ENCODE measurements around the gene STX12. TPM values are rescaled to one million over a fixed set of nuclear protein-coding genes. Genes with fewer than 3 reads are reported as not detected.
A peak's percentile ranks its signal among the peaks of the same experiment; 100 is the strongest.
"Not testable (repeated sequence)": the region's sequence is repeated elsewhere in the genome, so short reads cannot be mapped to it uniquely, and the experiment has no call there.

STX12 gene
- total RNA-seq, 4 donors from 2014 or later = 44.0 to 76.7 (median 56.1) TPM

GRCh38 chr1:27789540-27790041 is 16.6 kb downstream of the STX12 start:
- TF ChIP-seq POLR2AphosphoS5 (IDR thresholded peaks at IDR 0.05) = peak; percentile 54 to 57
- TF ChIP-seq CTCF (IDR thresholded peaks at IDR 0.05) = no peak
- Histone ChIP-seq H3K27ac (replicated peaks in 1 of 4) (peak overlapping the region in 2 of 4 donors; percentile 24 to 70), H3K9me3 (no peaks in the 10 kb centered on the region), H3K4me3 (no peak overlapping the region), H3K27me3 (no peaks in the 10 kb centered on the region), H3K36me3 (peaks cover 20 to 52% (median 45%) of the 10 kb centered on the region in 4 donors), H3K4me1 (peaks cover 26 to 36% (median 35%) of the 10 kb centered on the region in 4 donors)
- intact Hi-C loops (cut with DNase I) = no loop called here
- DNase-seq (ENCODE audit: extremely low spot score) = no peak
- 88% methylated on average over 4 of the region's 4 CpGs for WGBS

- H3K36me3 ChIP-seq = peaks cover 23 to 59% (median 51%) of the 10 kb centered on the region in 4 donors
- DNase-seq (ENCODE audit: extremely low spot score); H3K27me3 ChIP-seq; H3K4me3 ChIP-seq; H3K9me3 ChIP-seq; intact Hi-C loops (cut with DNase I): not testable (repeated sequence)
- peaks cover 26 to 36% (median 33%) of the 10 kb centered on the region in 4 donors for H3K4me1 ChIP-seq
- WGBS = 100% methylated on average over 3 of the region's 3 CpGs
- H3K27ac ChIP-seq (replicated peaks in 1 of 4) = peak overlapping the region in 2 of 4 donors; percentile 24 to 47
These were observed 17.3 kb downstream of the STX12 start for GRCh38 chr1:27790270-27790669.

GRCh38 chr1:27795601-27796000 is 22.6 kb downstream of the STX12 start:
- H3K27me3 ChIP-seq = no peaks in the 10 kb centered on the region
- no peaks in the 10 kb centered on the region for H3K4me1 ChIP-seq
- H3K36me3 ChIP-seq = peaks cover 26 to 96% (median 87%) of the 10 kb centered on the region in 4 donors
- H3K9me3 ChIP-seq = no peaks in the 10 kb centered on the region
- intact Hi-C loops (cut with DNase I) = no loop called here
- DNase-seq (ENCODE audit: extremely low spot score) = no peak
- no peak for TF ChIP-seq EP300 (IDR thresholded peaks at IDR 0.05)
- TF ChIP-seq CTCF (IDR thresholded peaks at IDR 0.05) = no peak
- no peak for TF ChIP-seq POLR2AphosphoS5 (IDR thresholded peaks at IDR 0.05)
- TF ChIP-seq POLR2A (IDR thresholded peaks at IDR 0.05; ENCODE audit: low read depth) = no peak
- no peak overlapping the region for H3K27ac ChIP-seq (replicated peaks in 1 of 4)
- 53% methylated on average over 1 of the region's 1 CpG for WGBS
- no peak overlapping the region for H3K4me3 ChIP-seq

GRCh38 chr1:27804791-27805190 is 31.8 kb downstream of the STX12 start:
- 93% methylated on average over 5 of the region's 5 CpGs for WGBS
- no peak for DNase-seq (ENCODE audit: extremely low spot score)
- TF ChIP-seq CTCF (IDR thresholded peaks at IDR 0.05) (no peak), POLR2A (IDR thresholded peaks at IDR 0.05; ENCODE audit: low read depth) (no peak), EP300 (IDR thresholded peaks at IDR 0.05) (no peak), POLR2AphosphoS5 (IDR thresholded peaks at IDR 0.05) (no peak)
- intact Hi-C loops (cut with DNase I) = no loop called here
- no peak overlapping the region for H3K27ac ChIP-seq (replicated peaks in 1 of 4)
- no peak overlapping the region for H3K4me3 ChIP-seq
- H3K4me1 ChIP-seq = no peaks in the 10 kb centered on the region
- H3K27me3 ChIP-seq = no peaks in the 10 kb centered on the region
- no peaks in the 10 kb centered on the region for H3K9me3 ChIP-seq
- H3K36me3 ChIP-seq = peaks cover 25 to 79% (median 69%) of the 10 kb centered on the region in 4 donors

GRCh38 chr1:27806758-27807157 is 33.7 kb downstream of the STX12 start:
- WGBS = 93% methylated on average over 7 of the region's 7 CpGs
- peaks cover 16 to 75% (median 57%) of the 10 kb centered on the region in 4 donors for H3K36me3 ChIP-seq
- intact Hi-C loops (cut with DNase I) = no loop called here
- H3K4me3 ChIP-seq = no peak overlapping the region
- H3K27ac ChIP-seq (replicated peaks in 1 of 4) = no peak overlapping the region
- no peak for DNase-seq (ENCODE audit: extremely low spot score)
- no peaks in the 10 kb centered on the region for H3K9me3 ChIP-seq
- TF ChIP-seq EP300 (IDR thresholded peaks at IDR 0.05) (no peak), POLR2A (IDR thresholded peaks at IDR 0.05; ENCODE audit: low read depth) (no peak), POLR2AphosphoS5 (IDR thresholded peaks at IDR 0.05) (no peak), CTCF (IDR thresholded peaks at IDR 0.05) (no peak)
- H3K4me1 ChIP-seq = no peaks in the 10 kb centered on the region
- no peaks in the 10 kb centered on the region for H3K27me3 ChIP-seq

Data from esophagus muscularis mucosa (tissue), 4 donors.